Activated CD4-positive, alpha-beta memory T cell treated with anti-CD3 and anti-CD28 coated beads, Interleukin-2, amount 10 ng/mL, durations not matched to agents 7 days and 5 days (primary cell): ENCODE results near the gene FGF11. TPM values are rescaled to one million over a fixed set of nuclear protein-coding genes. Genes with fewer than 3 reads are reported as not detected.
A peak's percentile ranks its signal among the peaks of the same experiment; 100 is the strongest.

Experiments
- CTCF ChIA-PET: fragments of 350-600 bp; sonication (Branson Sonifier 250); formaldehyde crosslinking; loops from one replicate; lab custom pipeline; 2021; ENCODE audit warnings: antibody characterized with exemption, inconsistent platforms; lab: Charles Lee
- POLR2A ChIA-PET: fragments of 350-600 bp; sonication (Branson Sonifier 250); formaldehyde crosslinking; loops from one replicate; lab custom pipeline; 2021; ENCODE audit warnings: antibody characterized with exemption; lab: Charles Lee
- DNase-seq: peaks from one replicate; pipeline ENCODE4 v3.0.0-alpha.2; 2020
- H3K27ac Mint-ChIP-seq: one replicate; pipeline ENCODE4 v1.8.0; 2021; ENCODE audit warnings: mild to moderate bottlenecking, mixed read lengths
- H3K27me3 Mint-ChIP-seq: one replicate; pipeline ENCODE4 v1.8.0; 2021; ENCODE audit warnings: mixed read lengths
- H3K36me3 Mint-ChIP-seq: one replicate; pipeline ENCODE4 v1.8.0; 2021; ENCODE audit warnings: low read depth, mixed read lengths
- H3K4me1 Mint-ChIP-seq: one replicate; pipeline ENCODE4 v1.8.0; 2021; ENCODE audit warnings: mixed read lengths
- H3K4me3 Mint-ChIP-seq: one replicate; pipeline ENCODE4 v1.8.0; 2021; ENCODE audit warnings: mild to moderate bottlenecking, mixed read lengths
- H3K9me3 Mint-ChIP-seq: one replicate; pipeline ENCODE4 v1.8.0; 2021; ENCODE audit warnings: mixed read lengths
- total RNA-seq, 2 experiments: library from RNA; stranded (reverse); gene quantifications; one replicate each; pipeline ENCODE4 v1.2.3, GENCODE V29; 2021

FGF11 gene
- total RNA-seq, 2 experiments from 2014 or later = 8.9 to 10.8 TPM

- CTCF ChIA-PET = interaction anchor here (1.5 to 5.7 kb wide), 3 partner anchors 10 to 115 kb away, joined by 4 to 30 read pairs (median 12); partner anchors contain the start of genes SENP3 and TMEM102
- Mint-ChIP-seq H3K9me3 (no peaks in the 10 kb centered on the region), H3K27ac (no peak overlapping the region), H3K27me3 (peaks cover 59% of the 10 kb centered on the region), H3K4me3 (peak overlapping the region; percentile 59), H3K36me3 (peaks cover 11% of the 10 kb centered on the region), H3K4me1 (peaks cover 20% of the 10 kb centered on the region)
- DNase-seq = peak; percentile 34
- POLR2A ChIA-PET = interaction anchor here (4.5 to 14.4 kb wide), 3 partner anchors 10 to 36 kb away, joined by 29 to 232 read pairs (median 37); partner anchors contain the start of genes POLR2A, SLC35G6, TMEM102 and ZBTB4
Observed at GRCh38 chr17:7445619-7445968, 6.3 kb downstream of the FGF11 start.

GRCh38 chr17:7448461-7448860 is 9.1 kb downstream of the FGF11 start:
- ChIA-PET POLR2A (interaction anchor here (4.5 kb wide), 1 partner anchor 13 kb away, joined by 29 read pairs; the partner anchor contains the start of gene TMEM102), CTCF (interaction anchor here (5.7 kb wide), 1 partner anchor 13 kb away, joined by 30 read pairs; the partner anchor contains the start of gene TMEM102)
- H3K27me3 Mint-ChIP-seq = peaks cover 37% of the 10 kb centered on the region
- H3K27ac Mint-ChIP-seq = no peak overlapping the region
- H3K4me3 Mint-ChIP-seq = no peak overlapping the region
- H3K9me3 Mint-ChIP-seq = no peaks in the 10 kb centered on the region
- H3K36me3 Mint-ChIP-seq = peaks cover 11% of the 10 kb centered on the region
- H3K4me1 Mint-ChIP-seq = peaks cover 18% of the 10 kb centered on the region
- no peak for DNase-seq

- Mint-ChIP-seq H3K27me3 (no peaks in the 10 kb centered on the region), H3K4me1 (peaks cover 24% of the 10 kb centered on the region), H3K36me3 (peaks cover 37% of the 10 kb centered on the region), H3K9me3 (no peaks in the 10 kb centered on the region), H3K4me3 (no peak overlapping the region), H3K27ac (no peak overlapping the region)
- CTCF ChIA-PET = no interaction called here
- no peak for DNase-seq
- POLR2A ChIA-PET = interaction anchor here (0.9 to 2.2 kb wide), 3 partner anchors 19 to 25 kb away, joined by 3 to 8 read pairs (median 5); partner anchors contain the start of genes POLR2A and ZBTB4
Observed at GRCh38 chr17:7459961-7460545, 20.7 kb downstream of the FGF11 start.

- ChIA-PET POLR2A (interaction anchor here (0.9 to 2.2 kb wide), 5 partner anchors 18 to 24 kb away, joined by 3 to 8 read pairs (median 5); partner anchors contain the start of genes POLR2A and ZBTB4), CTCF (interaction anchor here (1.4 to 1.6 kb wide), 2 partner anchors 24 to 25 kb away, joined by 3 to 6 read pairs; no protein-coding TSS in a partner anchor)
- no peaks in the 10 kb centered on the region for H3K9me3 Mint-ChIP-seq
- H3K27me3 Mint-ChIP-seq = no peaks in the 10 kb centered on the region
- DNase-seq = no peak
- no peak overlapping the region for H3K4me3 Mint-ChIP-seq
- peaks cover 31% of the 10 kb centered on the region for H3K36me3 Mint-ChIP-seq
- no peak overlapping the region for H3K27ac Mint-ChIP-seq
- peaks cover 21% of the 10 kb centered on the region for H3K4me1 Mint-ChIP-seq
Observed at GRCh38 chr17:7460850-7461660, 21.7 kb downstream of the FGF11 start.

- POLR2A ChIA-PET = interaction anchor here (0.5 to 2.1 kb wide), 3 partner anchors 17 to 32 kb away, joined by 3 to 12 read pairs (median 6); partner anchors contain the start of genes POLR2A and ZBTB4
- CTCF ChIA-PET = interaction anchor here (1.4 to 1.6 kb wide), 2 partner anchors 23 to 26 kb away, joined by 3 to 6 read pairs; no protein-coding TSS in a partner anchor
- Mint-ChIP-seq H3K9me3 (no peaks in the 10 kb centered on the region), H3K4me3 (no peak overlapping the region), H3K4me1 (peaks cover 11% of the 10 kb centered on the region), H3K27ac (no peak overlapping the region), H3K36me3 (peaks cover 28% of the 10 kb centered on the region), H3K27me3 (no peaks in the 10 kb centered on the region)
- DNase-seq = no peak
Observed at GRCh38 chr17:7462474-7463371, 23.4 kb downstream of the FGF11 start.

GRCh38 chr17:7463372-7463846 is 24.1 kb downstream of the FGF11 start:
- Mint-ChIP-seq H3K9me3 (no peaks in the 10 kb centered on the region), H3K27ac (no peak overlapping the region), H3K36me3 (peaks cover 28% of the 10 kb centered on the region), H3K4me1 (peaks cover 11% of the 10 kb centered on the region), H3K4me3 (no peak overlapping the region), H3K27me3 (no peaks in the 10 kb centered on the region)
- POLR2A ChIA-PET = interaction anchor here (1.9 to 2.1 kb wide), 2 partner anchors 16 to 21 kb away, joined by 6 to 12 read pairs; partner anchors contain the start of genes POLR2A and ZBTB4
- DNase-seq = no peak
- CTCF ChIA-PET = no interaction called here

- no peaks in the 10 kb centered on the region for H3K9me3 Mint-ChIP-seq
- CTCF ChIA-PET = no interaction called here
- POLR2A ChIA-PET = interaction anchor here (1.5 to 2.1 kb wide), 2 partner anchors 8 to 20 kb away, joined by 3 to 12 read pairs; partner anchors contain the start of gene POLR2A
- DNase-seq = no peak
- peaks cover 23% of the 10 kb centered on the region for H3K36me3 Mint-ChIP-seq
- no peak overlapping the region for H3K4me3 Mint-ChIP-seq
- H3K27me3 Mint-ChIP-seq = no peaks in the 10 kb centered on the region
- no peak overlapping the region for H3K27ac Mint-ChIP-seq
- H3K4me1 Mint-ChIP-seq = peaks cover 9% of the 10 kb centered on the region
Observed at GRCh38 chr17:7464081-7464480, 24.8 kb downstream of the FGF11 start.

- H3K27me3 Mint-ChIP-seq = no peaks in the 10 kb centered on the region
- H3K4me3 Mint-ChIP-seq = no peak overlapping the region
- peaks cover 16% of the 10 kb centered on the region for H3K36me3 Mint-ChIP-seq
- no peak overlapping the region for H3K27ac Mint-ChIP-seq
- CTCF ChIA-PET = interaction anchor here (0.6 to 1.2 kb wide), 2 partner anchors 29 to 168 kb away, joined by 3 read pairs; no protein-coding TSS in a partner anchor
- no peak for DNase-seq
- peaks cover 3% of the 10 kb centered on the region for H3K4me1 Mint-ChIP-seq
- POLR2A ChIA-PET = interaction anchor here (0.7 to 2.1 kb wide), 4 partner anchors 9 to 18 kb away, joined by 3 to 7 read pairs (median 3); partner anchors contain the start of gene POLR2A
- no peaks in the 10 kb centered on the region for H3K9me3 Mint-ChIP-seq
Observed at GRCh38 chr17:7465597-7466275, 26.4 kb downstream of the FGF11 start.

- Mint-ChIP-seq H3K36me3 (peaks cover 13% of the 10 kb centered on the region), H3K9me3 (no peaks in the 10 kb centered on the region), H3K4me3 (no peak overlapping the region), H3K27ac (no peak overlapping the region), H3K27me3 (no peaks in the 10 kb centered on the region), H3K4me1 (peaks cover 3% of the 10 kb centered on the region)
- ChIA-PET CTCF (interaction anchor here (0.6 to 1.2 kb wide), 2 partner anchors 30 to 168 kb away, joined by 3 read pairs; no protein-coding TSS in a partner anchor), POLR2A (interaction anchor here (0.7 to 2.1 kb wide), 5 partner anchors 9 to 22 kb away, joined by 3 to 7 read pairs (median 3); partner anchors contain the start of gene POLR2A)
- no peak for DNase-seq
Observed at GRCh38 chr17:7466318-7466638, 27.0 kb downstream of the FGF11 start.

- DNase-seq = no peak
- Mint-ChIP-seq H3K27ac (no peak overlapping the region), H3K36me3 (peaks cover 11% of the 10 kb centered on the region), H3K4me1 (peaks cover 8% of the 10 kb centered on the region), H3K27me3 (no peaks in the 10 kb centered on the region), H3K4me3 (no peak overlapping the region), H3K9me3 (no peaks in the 10 kb centered on the region)
- ChIA-PET POLR2A (interaction anchor here (0.7 to 2.1 kb wide), 4 partner anchors 11 to 23 kb away, joined by 3 to 7 read pairs (median 3); partner anchors contain the start of gene POLR2A), CTCF (interaction anchor here (1.2 kb wide), 1 partner anchor 30 kb away, joined by 3 read pairs; no protein-coding TSS in a partner anchor)
Observed at GRCh38 chr17:7466639-7467341, 27.5 kb downstream of the FGF11 start.

- DNase-seq = no peak
- Mint-ChIP-seq H3K4me1 (peaks cover 11% of the 10 kb centered on the region), H3K27ac (no peak overlapping the region), H3K9me3 (no peaks in the 10 kb centered on the region), H3K36me3 (peaks cover 11% of the 10 kb centered on the region), H3K4me3 (no peak overlapping the region), H3K27me3 (no peaks in the 10 kb centered on the region)
- ChIA-PET CTCF (interaction anchor here (1.8 kb wide), 1 partner anchor 31 kb away, joined by 4 read pairs; no protein-coding TSS in a partner anchor), POLR2A (no interaction called here)
Observed at GRCh38 chr17:7467498-7467897, 28.2 kb downstream of the FGF11 start.
